Natural killer cell (primary cell): ENCODE results near the gene STK33. TPM values are rescaled to one million over a fixed set of nuclear protein-coding genes. Genes with fewer than 3 reads are reported as not detected.

Experiments
- ATAC-seq, 3 donors: fragments of 150-1000 bp in 2 of 3; fragments of 200-7000 bp in 1 of 3; cut with Tn5 transposase; 1 replicate in 1 of 3; 2 replicates in 2 of 3; pipeline ENCODE4 v1.10.0; 2021; ENCODE audit warnings: mild to moderate bottlenecking in 2 of 3, moderate library complexity in 2 of 3
- DNase-seq, 2 donors: peaks; one replicate each; pipeline versions ENCODE4 v3.0.0 to v3.0.0-alpha.2; 2013 to 2021; ENCODE audit warnings: mixed read lengths in 1 of 2
- H3K27ac ChIP-seq: one replicate; pipeline ENCODE4 v1.5.1; 2013; ENCODE audit warnings: mild to moderate bottlenecking, low read length
- H3K27me3 ChIP-seq: one replicate; pipeline ENCODE4 v1.6.1; 2013; ENCODE audit warnings: low read length; ENCODE audit not compliant: control insufficient read depth, insufficient read depth
- H3K36me3 ChIP-seq: one replicate; pipeline ENCODE4 v1.6.1; 2013; ENCODE audit warnings: low read length; ENCODE audit not compliant: control insufficient read depth, insufficient read depth
- H3K4me1 ChIP-seq: one replicate; pipeline ENCODE4 v1.6.1; 2013; ENCODE audit warnings: low read length; ENCODE audit not compliant: control insufficient read depth, insufficient read depth
- H3K4me3 ChIP-seq: one replicate; pipeline ENCODE4 v1.5.1; 2013; ENCODE audit warnings: low read length
- H3K9me3 ChIP-seq: one replicate; pipeline ENCODE4 v1.6.1; 2013; ENCODE audit warnings: low read length; ENCODE audit not compliant: control insufficient read depth, insufficient read depth
- H3K27ac Mint-ChIP-seq, 2 donors: one replicate each; pipeline ENCODE4 v1.8.0; 2022; ENCODE audit warnings: mild to moderate bottlenecking in 2 of 2, mixed read lengths in 2 of 2, moderate library complexity in 1 of 2
- H3K27me3 Mint-ChIP-seq, 2 donors: one replicate each; pipeline ENCODE4 v1.8.0; 2022; ENCODE audit warnings: low read depth in 2 of 2, mixed read lengths in 2 of 2
- H3K36me3 Mint-ChIP-seq: one replicate; pipeline ENCODE4 v1.8.0; 2022; ENCODE audit warnings: mixed read lengths
- H3K4me1 Mint-ChIP-seq, 2 donors: one replicate each; pipeline ENCODE4 v1.8.0; 2022; ENCODE audit warnings: mixed read lengths in 2 of 2
- H3K4me3 Mint-ChIP-seq: one replicate; pipeline ENCODE4 v1.8.0; 2022; ENCODE audit warnings: mild to moderate bottlenecking, moderate library complexity, mixed read lengths
- H3K9me3 Mint-ChIP-seq, 2 donors: one replicate each; pipeline ENCODE4 v1.8.0; 2022; ENCODE audit warnings: mixed read lengths in 2 of 2
- CTCF ChIP-seq: fragments of 200-600 bp; IDR thresholded peaks from one replicate; pipeline ENCODE4 v1.8.0; 2022; ENCODE audit warnings: antibody characterized with exemption
- WGBS: methylation state at CpG from one replicate; pipeline ENCODE4 v1.1.7; 2013; ENCODE audit warnings: missing lambda C conversion rate; ENCODE audit not compliant: insufficient coverage; 5-methylcytosine and 5-hydroxymethylcytosine counted together
- intact Hi-C: fragments of 100-400 bp; cut with micrococcal nuclease; formaldehyde crosslinking; loops from one replicate; pipeline ENCODE4 v1.14.2; 2022
- total RNA-seq, 4 donors: library from RNA; stranded (reverse); fragments of 120-200 nt in 1 of 4; gene quantifications; one replicate each; pipeline versions ENCODE4 v1.2.3 to v1.2.4, GENCODE V29; 2013 to 2022

The STK33 gene
- under 1 TPM in 1 of 3 donors, not detected in 2; 0.24 TPM for total RNA-seq
- total RNA-seq (2013) = 5.0 TPM

GRCh38 chr11:8593935-8594909 is at the start of gene STK33:
TSS of gene STK33 (minus strand) at chr11:8594228. CDS start at chr11:8474905, 119,323 bp downstream.
- Mint-ChIP-seq H3K36me3 (no peaks in the 10 kb centered on the region), H3K27me3 (peaks cover 37 to 71% of the 10 kb centered on the region in 2 donors), H3K4me1 (no peaks in the 10 kb centered on the region), H3K4me3 (peak within 1 kb of the TSS; percentile 43), H3K9me3 (no peaks in the 10 kb centered on the region), H3K27ac (no peak within 1 kb of the TSS)
- Histone ChIP-seq H3K4me1 (peaks cover 10% of the 10 kb centered on the region), H3K4me3 (peak within 1 kb of the TSS; percentile 36), H3K9me3 (no peaks in the 10 kb centered on the region), H3K27me3 (peaks cover 10% of the 10 kb centered on the region), H3K27ac (no peak within 1 kb of the TSS), H3K36me3 (no peaks in the 10 kb centered on the region)
- 5% methylated on average over 55 of the region's 55 CpGs for WGBS
- no peak for TF ChIP-seq CTCF
- DNase-seq (peak in 1 of 2 donors; percentile 29), ATAC-seq (peak; percentile 17 to 59 (median 46))
- intact Hi-C loops = no loop called here

- TF ChIP-seq CTCF = no peak
- H3K4me3 ChIP-seq = no peak overlapping the region
- 95% methylated on average over 5 of the region's 5 CpGs for WGBS
- H3K9me3 ChIP-seq = no peaks in the 10 kb centered on the region
- H3K27me3 ChIP-seq = no peaks in the 10 kb centered on the region
- Mint-ChIP-seq H3K4me1 (no peaks in the 10 kb centered on the region), H3K27me3 (no peaks in the 10 kb centered on the region), H3K4me3 (no peak overlapping the region), H3K9me3 (no peaks in the 10 kb centered on the region), H3K27ac (no peak overlapping the region), H3K36me3 (no peaks in the 10 kb centered on the region)
- H3K36me3 ChIP-seq = peaks cover 80% of the 10 kb centered on the region
- no peak for ATAC-seq
- intact Hi-C loops = no loop called here
- no peak for DNase-seq
- no peak overlapping the region for H3K27ac ChIP-seq
- no peaks in the 10 kb centered on the region for H3K4me1 ChIP-seq
Measured at GRCh38 chr11:8642196-8642841, 48.3 kb upstream of the STK33 start.

- H3K4me1 ChIP-seq = no peaks in the 10 kb centered on the region
- Mint-ChIP-seq H3K36me3 (peaks cover 10% of the 10 kb centered on the region), H3K27me3 (no peaks in the 10 kb centered on the region), H3K27ac (no peak overlapping the region), H3K9me3 (no peaks in the 10 kb centered on the region), H3K4me1 (no peaks in the 10 kb centered on the region), H3K4me3 (no peak overlapping the region)
- no peaks in the 10 kb centered on the region for H3K9me3 ChIP-seq
- no peak overlapping the region for H3K4me3 ChIP-seq
- H3K36me3 ChIP-seq = peaks cover 81% of the 10 kb centered on the region
- TF ChIP-seq CTCF = no peak
- WGBS = 93% methylated on average over 2 of the region's 2 CpGs
- H3K27me3 ChIP-seq = no peaks in the 10 kb centered on the region
- H3K27ac ChIP-seq = no peak overlapping the region
- ATAC-seq (no peak), DNase-seq (no peak)
- intact Hi-C loops = no loop called here
Measured at GRCh38 chr11:8641332-8641731, 47.3 kb upstream of the STK33 start.
